Lower leg skin (tissue), 3 donors: ENCODE data around the gene CDC42SE1.

Source experiments
- POLR2A ChIP-seq, 2 donors: fragments of 450-650 bp; IDR thresholded peaks; one replicate each; pipeline ENCODE4 v1.6.1; 2016 to 2017; ENCODE audit warnings: antibody characterized with exemption in 2 of 2, mild to moderate bottlenecking in 1 of 2, moderate library complexity in 1 of 2
- TF ChIP-seq, protein P1 (sequence below), 3 donors: fragments of 450-650 bp; IDR thresholded peaks; one replicate each; pipeline ENCODE4 v1.5.1; 2016; ENCODE audit warnings: antibody characterized with exemption in 3 of 3, mild to moderate bottlenecking in 3 of 3, moderate library complexity in 2 of 3

DNA sequence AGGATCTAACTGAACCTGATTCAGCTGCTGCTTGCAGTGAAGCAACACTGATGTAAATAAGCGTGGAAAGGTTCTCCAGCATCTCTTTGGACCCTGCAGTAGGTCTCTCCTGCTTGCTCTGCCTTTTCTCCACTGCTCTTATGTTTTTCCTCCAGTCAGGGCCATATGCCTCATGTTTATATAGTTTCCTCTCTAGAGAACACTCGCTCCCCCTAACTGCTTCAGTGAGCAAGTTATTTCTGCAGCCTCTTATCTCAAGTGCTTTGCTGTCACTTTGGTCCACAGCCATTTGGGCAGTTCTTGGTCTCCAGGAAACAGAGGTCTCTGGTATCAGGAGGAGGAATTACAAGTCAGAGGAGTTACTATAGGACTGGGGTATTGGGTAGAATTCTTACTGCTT, 45.9 kb downstream of the CDC42SE1 start:
- TF ChIP-seq, protein P1, sequence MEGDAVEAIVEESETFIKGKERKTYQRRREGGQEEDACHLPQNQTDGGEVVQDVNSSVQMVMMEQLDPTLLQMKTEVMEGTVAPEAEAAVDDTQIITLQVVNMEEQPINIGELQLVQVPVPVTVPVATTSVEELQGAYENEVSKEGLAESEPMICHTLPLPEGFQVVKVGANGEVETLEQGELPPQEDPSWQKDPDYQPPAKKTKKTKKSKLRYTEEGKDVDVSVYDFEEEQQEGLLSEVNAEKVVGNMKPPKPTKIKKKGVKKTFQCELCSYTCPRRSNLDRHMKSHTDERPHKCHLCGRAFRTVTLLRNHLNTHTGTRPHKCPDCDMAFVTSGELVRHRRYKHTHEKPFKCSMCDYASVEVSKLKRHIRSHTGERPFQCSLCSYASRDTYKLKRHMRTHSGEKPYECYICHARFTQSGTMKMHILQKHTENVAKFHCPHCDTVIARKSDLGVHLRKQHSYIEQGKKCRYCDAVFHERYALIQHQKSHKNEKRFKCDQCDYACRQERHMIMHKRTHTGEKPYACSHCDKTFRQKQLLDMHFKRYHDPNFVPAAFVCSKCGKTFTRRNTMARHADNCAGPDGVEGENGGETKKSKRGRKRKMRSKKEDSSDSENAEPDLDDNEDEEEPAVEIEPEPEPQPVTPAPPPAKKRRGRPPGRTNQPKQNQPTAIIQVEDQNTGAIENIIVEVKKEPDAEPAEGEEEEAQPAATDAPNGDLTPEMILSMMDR (IDR thresholded peaks at IDR 0.05), result no peak
- TF ChIP-seq POLR2A (IDR thresholded peaks at IDR 0.05), result no peak
